Measurements from ENCODE around the gene MROH2B. TPM values are rescaled to one million over a fixed set of nuclear protein-coding genes. Genes with fewer than 3 reads are reported as not detected.

MROH2B gene
- total RNA-seq, 1 donor from 2014 or later, result not detected

- H3K4me3 ChIP-seq (ENCODE audit: low read depth, low read length), result no peak overlapping the region
- DNase-seq (ENCODE audit: low read depth), result no peak
- no peak for TF ChIP-seq CTCF (conservative IDR thresholded peaks at IDR 0.05; ENCODE audit: low read depth, low read length)
Observed at GRCh38 chr5:40988746-40989510, 82.2 kb downstream of the MROH2B start.

- no peak for DNase-seq (ENCODE audit: low read depth)
- no peak overlapping the region for H3K4me3 ChIP-seq (ENCODE audit: low read depth, low read length)
- TF ChIP-seq CTCF (conservative IDR thresholded peaks at IDR 0.05; ENCODE audit: low read depth, low read length), result no peak
Observed at GRCh38 chr5:40987349-40987748, 83.8 kb downstream of the MROH2B start.

- no peak for TF ChIP-seq CTCF (conservative IDR thresholded peaks at IDR 0.05; ENCODE audit: low read depth, low read length)
- DNase-seq (ENCODE audit: low read depth), result no peak
- H3K4me3 ChIP-seq (ENCODE audit: low read depth, low read length), result no peak overlapping the region
Observed at GRCh38 chr5:40986666-40987065, 84.5 kb downstream of the MROH2B start.

GRCh38 chr5:40985501-40985900 is 85.6 kb downstream of the MROH2B start:
- no peak for DNase-seq (ENCODE audit: low read depth)
- TF ChIP-seq CTCF (conservative IDR thresholded peaks at IDR 0.05; ENCODE audit: low read depth, low read length), result no peak
- H3K4me3 ChIP-seq (ENCODE audit: low read depth, low read length), result no peak overlapping the region

- no peak overlapping the region for H3K4me3 ChIP-seq (ENCODE audit: low read depth, low read length)
- no peak for TF ChIP-seq CTCF (conservative IDR thresholded peaks at IDR 0.05; ENCODE audit: low read depth, low read length)
- no peak for DNase-seq (ENCODE audit: low read depth)
Observed at GRCh38 chr5:40984884-40985283, 86.3 kb downstream of the MROH2B start.

- DNase-seq (ENCODE audit: low read depth), result no peak
- TF ChIP-seq CTCF (conservative IDR thresholded peaks at IDR 0.05; ENCODE audit: low read depth, low read length), result no peak
- no peak overlapping the region for H3K4me3 ChIP-seq (ENCODE audit: low read depth, low read length)
Observed at GRCh38 chr5:40983781-40984180, 87.4 kb downstream of the MROH2B start.

- H3K4me3 ChIP-seq (ENCODE audit: low read depth, low read length), result no peak overlapping the region
Observed at GRCh38 chr5:40981420-40981819, 89.7 kb downstream of the MROH2B start.

More at GRCh38 chr5:40981420-40981819, 89.7 kb downstream of the MROH2B start:
- TF ChIP-seq CTCF (conservative IDR thresholded peaks at IDR 0.05; ENCODE audit: low read depth, low read length), result no peak
- no peak for DNase-seq (ENCODE audit: low read depth)
